Measurements from ENCODE around the gene UQCR11.

- no peak for TF ChIP-seq POLR2A (IDR thresholded peaks at IDR 0.05)
- TF ChIP-seq, protein P1, sequence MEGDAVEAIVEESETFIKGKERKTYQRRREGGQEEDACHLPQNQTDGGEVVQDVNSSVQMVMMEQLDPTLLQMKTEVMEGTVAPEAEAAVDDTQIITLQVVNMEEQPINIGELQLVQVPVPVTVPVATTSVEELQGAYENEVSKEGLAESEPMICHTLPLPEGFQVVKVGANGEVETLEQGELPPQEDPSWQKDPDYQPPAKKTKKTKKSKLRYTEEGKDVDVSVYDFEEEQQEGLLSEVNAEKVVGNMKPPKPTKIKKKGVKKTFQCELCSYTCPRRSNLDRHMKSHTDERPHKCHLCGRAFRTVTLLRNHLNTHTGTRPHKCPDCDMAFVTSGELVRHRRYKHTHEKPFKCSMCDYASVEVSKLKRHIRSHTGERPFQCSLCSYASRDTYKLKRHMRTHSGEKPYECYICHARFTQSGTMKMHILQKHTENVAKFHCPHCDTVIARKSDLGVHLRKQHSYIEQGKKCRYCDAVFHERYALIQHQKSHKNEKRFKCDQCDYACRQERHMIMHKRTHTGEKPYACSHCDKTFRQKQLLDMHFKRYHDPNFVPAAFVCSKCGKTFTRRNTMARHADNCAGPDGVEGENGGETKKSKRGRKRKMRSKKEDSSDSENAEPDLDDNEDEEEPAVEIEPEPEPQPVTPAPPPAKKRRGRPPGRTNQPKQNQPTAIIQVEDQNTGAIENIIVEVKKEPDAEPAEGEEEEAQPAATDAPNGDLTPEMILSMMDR (IDR thresholded peaks at IDR 0.05): no peak
These were observed 38.7 kb downstream of the UQCR11 start for GRCh38 chr19:1566392-1567115.

All from stomach (tissue), 4 donors.